NCI-H2029 (cell line): ENCODE measurements around the gene PARD6G.

ENCODE experiments used
- DNase-seq: peaks from one replicate; lab custom pipeline; 2025; lab: John Stamatoyannopoulos, UW

The PARD6G gene

DNA sequence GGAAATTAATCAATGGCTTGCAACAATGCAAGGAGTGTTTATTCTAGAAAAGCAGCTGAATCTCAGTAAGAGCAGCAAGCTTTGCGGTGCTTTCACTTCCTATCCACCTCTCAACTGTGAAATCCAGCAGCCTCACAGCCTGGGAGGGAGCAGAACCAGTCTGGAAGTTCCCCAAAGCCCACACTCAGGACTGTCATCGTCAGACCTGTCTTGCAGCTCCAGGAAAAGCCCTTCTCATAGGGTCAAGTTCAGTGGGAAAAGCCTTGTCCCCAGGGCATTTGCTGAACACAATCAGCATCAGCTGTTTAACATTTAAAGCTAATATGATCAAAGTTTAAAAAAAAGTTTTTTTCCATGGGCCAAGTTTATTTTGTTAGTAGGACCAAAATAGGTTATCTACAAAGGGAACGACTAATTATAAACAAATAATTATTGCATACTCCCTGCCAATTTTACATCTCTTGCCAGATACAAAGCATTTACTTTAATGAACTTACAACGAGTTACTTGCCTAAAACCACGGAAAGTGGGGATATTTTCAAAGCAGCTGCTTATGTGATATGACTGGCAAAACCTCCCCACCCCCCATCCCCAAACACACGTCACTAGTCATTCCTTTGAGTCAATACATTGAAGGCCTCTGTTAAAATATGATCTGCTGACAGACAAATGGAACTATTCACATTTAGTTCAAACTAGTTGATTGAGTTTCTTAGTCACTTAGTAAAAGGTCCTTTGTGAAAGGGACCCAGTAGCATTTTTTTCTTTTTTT lies 36.8 kb downstream of the PARD6G start:
- DNase-seq: no peak

DNA sequence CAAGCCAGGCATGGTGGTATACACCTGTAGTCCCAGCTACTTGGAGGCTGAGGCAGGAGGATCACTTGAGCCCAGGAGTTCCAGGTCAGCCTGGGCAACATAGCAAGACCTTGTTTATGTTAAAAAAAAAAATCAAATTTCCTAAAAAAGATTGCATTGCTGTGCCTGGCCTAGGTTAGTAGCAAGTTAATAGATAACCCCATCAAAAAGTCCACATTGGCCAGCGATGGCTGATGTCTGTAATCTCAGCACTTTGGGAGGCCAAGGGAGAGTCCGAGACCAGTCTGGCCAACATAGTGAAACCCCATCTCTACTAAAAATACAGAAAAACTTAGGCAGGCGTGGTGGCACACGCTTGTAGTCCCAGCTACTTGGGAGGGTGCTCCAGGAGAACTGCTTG lies 38.7 kb downstream of the PARD6G start:
- DNase-seq: no peak

DNA sequence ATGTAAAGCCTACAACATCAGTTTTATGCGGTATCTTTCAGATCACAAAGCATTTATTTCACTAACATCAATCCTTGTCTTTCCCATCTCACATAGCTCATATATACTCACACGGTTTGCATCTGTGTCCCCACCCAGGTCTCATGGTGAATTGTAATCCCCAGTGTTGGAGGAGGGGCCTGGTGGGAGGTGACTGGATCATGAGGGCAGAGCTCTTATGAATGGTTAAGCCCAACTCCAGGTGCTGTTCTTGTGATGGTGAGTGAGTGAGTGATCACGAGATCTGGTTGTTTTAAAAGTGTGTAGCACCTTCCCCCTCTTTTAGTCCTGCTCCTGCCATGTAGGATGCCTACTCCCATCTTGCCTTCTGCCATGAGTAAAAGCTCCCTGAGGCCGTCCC lies 42.0 kb downstream of the PARD6G start:
- no peak for DNase-seq

DNA sequence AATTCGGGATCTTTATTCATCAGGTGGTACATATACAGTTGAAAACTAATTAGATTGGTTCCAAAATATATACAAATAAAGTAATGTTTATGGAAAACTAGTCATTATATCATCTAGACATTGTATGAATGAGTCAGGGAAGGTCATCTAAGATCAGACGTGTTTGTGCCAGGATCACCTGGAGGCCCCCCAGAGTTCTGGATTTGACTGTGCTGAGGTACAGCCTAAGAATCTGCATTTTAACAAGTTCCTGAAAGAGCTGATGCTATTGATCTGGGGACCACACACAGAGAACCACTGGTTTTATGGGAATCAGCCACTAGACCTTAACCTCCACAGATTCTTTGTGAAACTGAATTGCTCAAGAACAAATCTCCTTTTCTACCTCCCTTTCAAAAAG lies 43.2 kb downstream of the PARD6G start:
- no peak for DNase-seq

DNA sequence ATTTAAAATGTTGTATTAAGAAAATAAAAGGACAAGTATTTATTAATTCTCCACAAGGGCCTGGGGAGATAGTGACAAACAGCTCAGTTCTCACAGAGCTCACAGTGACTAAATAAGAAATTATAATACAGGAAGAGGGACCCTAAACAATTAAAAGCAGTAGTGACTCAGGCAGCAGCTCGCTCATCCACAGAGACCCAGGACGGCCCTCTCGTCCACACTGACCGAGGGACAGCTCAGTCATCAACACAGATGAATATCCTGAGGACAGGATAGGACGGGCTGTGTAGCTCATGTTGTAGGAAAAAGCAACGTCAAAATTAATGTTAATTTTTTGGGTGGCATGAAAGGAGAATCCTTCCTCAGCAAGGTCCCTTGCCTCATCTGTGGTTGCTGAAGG lies 44.1 kb downstream of the PARD6G start:
- DNase-seq: no peak

DNA sequence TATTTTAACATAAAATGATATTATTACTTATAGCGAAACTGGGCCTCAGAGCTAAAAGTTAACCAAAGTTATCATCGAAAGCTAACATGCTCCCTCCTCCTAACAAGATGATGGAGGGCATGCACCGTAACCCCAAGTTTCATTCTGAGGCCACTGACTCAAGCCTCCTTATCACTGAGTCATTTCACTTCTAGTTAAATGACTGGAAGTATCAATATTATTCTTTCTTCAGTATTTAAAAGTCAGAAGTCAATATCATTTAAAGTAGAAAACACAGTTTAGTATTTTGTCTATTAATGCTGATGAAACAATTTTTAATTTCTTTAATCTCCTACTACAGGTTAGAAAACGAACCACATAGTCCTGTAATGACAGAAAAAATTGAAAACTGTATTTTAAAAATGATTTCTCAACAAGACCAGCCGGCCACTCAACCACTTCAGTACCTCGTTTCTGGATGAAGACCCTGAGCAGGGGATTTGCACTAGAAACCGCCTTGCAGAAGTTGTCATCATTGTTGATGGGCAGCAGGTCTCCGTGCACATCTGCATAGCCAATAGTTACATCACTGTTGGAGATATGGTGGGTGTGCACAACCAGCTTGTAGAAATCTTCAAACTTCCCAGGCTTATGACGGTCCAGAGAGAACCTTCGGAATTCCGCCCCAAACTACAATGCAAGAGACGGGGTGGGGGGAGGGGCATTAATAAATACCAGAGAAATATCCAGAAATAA lies 44.9 kb downstream of the PARD6G start:
- DNase-seq: no peak

DNA sequence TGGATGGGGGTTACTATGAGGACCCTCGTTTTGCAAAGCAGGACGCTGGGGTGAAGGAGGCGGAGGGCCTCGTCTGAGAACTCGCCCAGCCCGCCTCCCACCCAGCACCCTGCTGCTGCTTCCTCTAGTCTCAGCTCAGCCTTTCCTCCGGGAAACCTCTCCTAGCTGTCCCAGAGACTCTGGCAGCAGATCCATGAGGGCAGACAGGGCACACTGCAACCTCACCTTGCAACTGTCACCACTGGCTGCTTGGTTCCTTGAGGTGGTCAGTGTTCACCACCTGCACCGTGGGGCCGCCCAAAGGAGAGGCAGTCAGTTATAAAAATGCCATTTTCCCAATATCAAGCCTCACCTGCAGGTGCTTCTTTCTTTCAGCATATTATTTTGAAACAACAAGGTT lies 45.6 kb downstream of the PARD6G start:
- DNase-seq: no peak

DNA sequence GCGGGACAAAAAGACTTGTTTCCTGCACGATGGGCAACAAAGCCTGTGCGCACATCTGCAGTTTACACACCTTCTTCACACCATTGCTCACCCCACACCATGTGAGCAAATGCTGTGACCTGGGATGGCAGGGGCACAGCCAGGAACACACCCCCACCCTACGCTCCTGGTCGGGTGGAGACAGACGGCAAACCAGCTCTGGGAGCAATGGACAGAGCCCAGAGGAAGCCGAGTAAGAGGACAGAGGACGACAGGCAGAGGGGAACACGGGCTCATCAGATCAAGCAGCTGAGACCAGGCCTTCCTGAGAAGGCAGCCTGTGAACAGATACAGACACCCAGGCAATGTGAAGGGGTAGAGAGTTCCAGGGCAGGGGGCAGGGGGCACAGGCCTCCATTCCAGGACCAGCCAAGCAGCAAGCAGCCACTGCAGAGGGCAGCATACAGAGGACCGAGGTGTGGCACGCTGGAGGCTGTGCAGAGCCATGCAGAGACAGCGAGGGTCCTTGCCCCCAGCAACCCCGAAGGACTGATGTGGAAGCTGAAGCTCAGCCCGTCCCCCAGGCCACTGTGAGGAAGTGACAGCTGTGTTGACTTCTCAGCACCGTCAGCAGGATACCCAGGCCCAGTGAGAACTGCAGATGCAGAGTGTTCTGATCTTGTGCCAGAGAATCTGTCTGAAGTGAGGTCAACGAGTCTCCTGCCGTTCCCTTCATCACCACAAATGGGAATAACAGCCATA lies 46.2 kb downstream of the PARD6G start:
- DNase-seq: no peak

DNA sequence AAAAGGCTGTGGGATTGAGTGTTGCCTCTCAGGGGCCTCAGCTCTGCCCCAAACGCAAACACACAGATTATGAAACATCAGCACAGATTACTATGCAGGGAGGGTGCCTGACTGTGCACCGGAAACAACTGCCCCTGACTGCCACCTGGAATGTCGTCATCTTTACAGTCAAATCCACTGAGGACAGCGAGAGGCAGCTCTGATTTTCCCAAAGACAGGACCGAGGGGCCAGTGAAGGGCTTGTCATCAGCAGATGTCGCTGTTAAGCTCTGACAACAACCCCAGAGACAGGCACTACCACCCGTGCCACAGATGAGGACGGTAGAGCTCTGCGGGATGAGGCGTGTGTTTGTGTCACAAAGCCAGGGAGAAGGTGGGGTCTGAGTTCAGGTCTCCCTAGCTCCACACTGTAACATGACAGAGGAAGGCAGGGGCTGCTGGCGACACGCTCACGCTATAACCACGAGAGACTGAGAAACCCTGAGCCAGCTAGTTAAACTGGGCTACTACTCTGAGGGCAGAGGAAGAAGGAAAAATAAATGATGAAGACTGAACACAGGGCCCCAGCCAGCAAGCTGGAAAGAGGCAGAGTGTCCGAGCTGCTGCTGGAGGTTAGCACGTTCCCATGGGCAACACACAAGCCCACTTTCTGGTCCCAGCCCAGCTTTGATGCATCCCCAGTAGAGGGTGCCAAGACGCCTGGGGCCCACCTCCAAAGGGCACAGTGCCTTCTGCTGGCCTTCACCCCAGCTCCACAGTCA lies 47.0 kb downstream of the PARD6G start:
- DNase-seq: no peak

DNA sequence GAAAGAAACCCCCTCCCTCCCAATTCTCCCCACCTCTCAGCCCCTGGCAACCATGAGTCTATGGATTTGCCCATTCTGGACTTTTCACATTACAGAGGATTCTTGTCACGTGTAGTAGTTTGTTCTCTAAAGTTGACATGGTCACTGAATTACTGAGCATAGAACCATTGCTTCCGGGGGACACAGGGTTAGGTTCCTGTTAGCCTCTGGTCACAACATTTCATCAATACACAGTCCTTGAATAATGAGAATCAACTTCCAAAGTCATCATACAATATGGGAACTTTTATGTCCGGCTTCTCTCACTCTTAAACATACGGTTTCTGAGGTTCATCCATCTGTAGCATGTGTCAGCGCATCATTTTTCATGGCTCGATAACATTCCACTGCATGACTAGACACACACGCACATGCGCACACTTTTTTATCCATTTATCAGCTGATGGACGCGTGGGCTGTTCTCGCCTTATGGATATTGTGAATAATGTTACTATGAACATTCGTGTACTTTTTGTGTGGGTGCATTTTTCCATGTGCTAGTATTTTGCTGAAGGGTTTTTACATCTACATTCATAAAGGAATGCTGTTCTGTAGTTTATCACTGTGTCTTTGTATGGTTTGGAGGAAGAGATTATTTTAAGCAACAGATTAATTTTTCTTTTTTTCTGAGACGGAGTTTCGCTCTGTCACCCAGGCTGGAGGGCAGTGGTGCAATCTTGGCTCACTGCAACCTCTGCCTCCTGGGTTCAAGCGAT lies 48.1 kb downstream of the PARD6G start:
- DNase-seq: no peak

DNA sequence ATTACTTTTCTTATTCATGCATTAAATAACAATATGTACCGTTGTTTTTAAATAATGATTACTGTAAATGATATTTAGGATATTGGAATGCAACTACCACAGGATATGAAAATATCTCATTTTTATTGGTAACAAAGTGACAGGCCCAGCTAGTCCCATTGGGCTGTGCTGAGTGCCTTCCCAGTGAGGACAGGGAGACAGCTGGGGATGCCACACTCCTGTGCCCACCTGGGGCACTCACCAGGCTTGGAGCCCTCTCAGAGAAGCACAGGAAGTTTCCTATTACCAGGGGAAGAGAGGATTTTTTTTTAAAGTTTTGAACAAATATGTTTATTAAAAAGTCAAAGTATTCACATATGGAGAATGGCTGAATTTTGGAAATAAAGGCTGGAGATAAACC lies 48.9 kb downstream of the PARD6G start:
- DNase-seq: no peak

DNA sequence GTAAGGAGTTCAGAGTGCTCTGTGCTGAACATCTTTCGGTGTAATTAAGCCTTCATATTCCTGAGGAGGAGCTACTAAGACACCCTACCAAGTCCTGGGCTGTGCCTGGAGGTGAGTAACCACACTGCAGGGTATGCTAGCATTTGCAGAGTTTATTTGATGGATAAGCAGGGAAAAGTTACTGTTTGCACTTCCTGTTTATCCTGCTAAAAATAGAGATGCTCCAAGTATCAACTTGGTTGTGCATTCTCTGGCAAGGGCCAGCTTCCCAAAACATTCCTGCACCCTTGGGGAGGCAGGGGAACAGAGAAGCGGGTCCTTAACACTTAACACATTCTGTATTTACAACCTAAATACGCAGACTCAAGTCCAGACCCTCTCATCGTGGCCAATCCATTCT lies 49.8 kb downstream of the PARD6G start:
- DNase-seq: no peak

DNA sequence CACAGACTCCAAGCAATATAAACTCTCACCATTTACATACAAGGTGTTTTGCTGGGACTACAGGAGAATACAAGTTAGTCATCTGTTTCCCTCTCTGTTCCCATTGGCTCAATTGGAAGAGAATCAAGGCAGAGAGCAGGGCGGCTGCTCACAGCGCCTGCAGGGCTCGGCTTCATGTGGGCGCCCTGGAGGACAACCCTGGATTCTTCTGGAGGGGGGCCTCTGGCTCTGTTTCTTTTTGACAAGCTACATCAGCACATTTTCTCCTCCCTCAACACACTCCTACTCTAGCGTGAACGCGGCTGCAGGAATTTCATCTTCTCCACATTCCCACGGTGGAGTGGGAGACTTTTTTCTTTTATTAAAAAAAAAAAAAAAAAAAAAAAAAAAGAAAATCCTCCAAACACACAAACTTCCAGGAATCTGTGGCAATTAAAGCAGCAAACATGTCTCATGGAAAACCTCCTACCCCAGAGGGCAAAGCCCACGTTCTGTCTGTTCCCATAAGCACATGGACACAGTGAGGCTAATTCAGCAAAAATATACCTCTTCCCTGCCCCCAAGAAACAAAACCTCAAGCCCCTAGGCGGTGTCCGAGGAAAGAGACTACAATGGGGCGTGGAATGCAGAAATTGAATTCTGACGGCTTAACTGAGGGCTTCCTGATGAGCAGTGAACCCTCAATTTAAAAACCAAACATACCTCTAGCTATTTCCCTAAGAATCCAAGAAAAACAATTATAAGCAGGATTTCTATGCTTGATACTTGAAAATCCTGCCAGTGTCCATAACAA lies 50.6 kb downstream of the PARD6G start:
- DNase-seq: no peak

DNA sequence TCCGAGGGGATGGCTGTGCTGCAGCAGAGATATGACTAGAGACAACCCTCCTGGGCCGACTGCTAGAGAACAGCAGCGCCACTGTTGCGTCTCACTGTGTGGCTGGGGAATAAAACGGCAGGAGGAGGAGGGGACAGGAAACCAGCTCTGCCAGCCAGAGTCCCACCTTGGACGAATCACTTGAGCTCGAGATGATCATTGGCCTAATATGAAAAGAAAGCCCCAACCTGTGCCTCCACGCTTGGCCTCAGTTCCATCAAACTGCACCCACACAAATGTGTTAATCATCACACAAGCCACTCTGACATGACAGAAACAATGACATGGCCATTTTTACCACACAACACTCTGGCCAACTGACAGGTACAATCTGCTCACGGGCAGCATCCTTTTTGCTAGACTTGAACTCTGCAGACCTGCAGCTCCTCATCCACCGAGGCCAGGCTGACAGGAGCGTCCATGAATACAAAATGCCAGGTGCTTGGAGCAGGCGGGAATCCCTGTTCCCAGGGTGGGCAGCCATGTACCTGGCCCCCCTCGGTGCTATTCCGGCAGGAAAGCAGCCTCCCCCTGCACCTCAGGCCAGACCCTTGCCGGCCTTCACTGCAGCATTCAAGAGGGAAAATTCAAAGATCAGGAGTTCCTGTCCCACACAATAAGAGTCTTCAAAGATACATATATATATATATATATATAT lies 52.3 kb downstream of the PARD6G start:
- no peak for DNase-seq

DNA sequence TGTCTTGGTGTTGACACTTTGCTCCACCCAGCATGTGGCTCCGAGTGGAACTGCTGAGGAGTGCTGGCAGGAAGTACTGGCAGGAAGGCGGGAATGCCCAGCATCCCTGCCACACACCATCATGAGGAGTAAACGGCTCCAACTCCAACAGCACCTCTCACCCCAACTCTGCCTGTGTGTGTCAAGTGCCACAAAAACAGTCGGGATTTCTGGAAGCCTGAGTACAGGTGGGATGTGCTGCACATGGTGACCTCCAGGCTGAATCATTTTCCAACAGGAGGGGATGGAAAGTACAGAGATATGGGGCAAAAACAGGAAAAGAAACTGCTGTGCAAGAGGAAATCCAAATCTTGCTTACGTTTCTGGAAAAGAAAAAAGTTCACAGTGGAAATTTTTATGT lies 53.6 kb downstream of the PARD6G start:
- DNase-seq: no peak

DNA sequence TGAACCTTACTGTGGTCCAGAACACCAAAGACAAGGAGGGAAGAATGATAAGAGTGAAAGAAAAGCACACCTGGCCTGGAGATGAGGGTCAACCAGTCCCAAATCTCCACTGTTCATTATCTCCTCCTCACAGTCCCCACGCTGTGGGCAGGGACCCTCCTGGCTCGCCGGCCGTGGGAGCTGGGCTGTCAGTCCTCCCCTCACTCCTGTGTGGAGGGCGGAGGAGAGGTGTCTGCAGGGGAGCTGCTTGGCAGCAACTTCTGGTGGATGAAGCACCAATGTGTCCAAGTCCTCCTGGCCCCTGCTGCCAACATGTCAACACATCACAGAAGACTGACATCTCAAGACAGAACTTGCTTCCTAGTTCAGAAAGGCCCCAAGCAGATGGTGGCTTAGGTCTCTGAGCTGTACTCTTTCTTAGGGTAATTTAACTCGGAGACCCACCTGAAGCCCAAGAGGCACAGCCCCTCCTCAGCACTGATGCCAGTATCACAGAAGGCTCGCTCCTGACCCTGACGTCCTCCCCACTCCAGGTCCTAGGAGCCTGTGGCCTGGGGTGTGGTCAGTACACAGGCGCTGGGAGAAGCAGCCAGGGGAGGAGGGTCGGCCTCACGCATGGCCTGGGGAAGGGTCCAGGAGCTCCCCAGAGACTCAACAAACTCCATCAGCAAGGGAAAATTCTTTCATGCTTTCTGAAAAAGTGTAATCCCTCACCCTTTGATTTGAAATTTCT lies 54.5 kb downstream of the PARD6G start:
- no peak for DNase-seq

DNA sequence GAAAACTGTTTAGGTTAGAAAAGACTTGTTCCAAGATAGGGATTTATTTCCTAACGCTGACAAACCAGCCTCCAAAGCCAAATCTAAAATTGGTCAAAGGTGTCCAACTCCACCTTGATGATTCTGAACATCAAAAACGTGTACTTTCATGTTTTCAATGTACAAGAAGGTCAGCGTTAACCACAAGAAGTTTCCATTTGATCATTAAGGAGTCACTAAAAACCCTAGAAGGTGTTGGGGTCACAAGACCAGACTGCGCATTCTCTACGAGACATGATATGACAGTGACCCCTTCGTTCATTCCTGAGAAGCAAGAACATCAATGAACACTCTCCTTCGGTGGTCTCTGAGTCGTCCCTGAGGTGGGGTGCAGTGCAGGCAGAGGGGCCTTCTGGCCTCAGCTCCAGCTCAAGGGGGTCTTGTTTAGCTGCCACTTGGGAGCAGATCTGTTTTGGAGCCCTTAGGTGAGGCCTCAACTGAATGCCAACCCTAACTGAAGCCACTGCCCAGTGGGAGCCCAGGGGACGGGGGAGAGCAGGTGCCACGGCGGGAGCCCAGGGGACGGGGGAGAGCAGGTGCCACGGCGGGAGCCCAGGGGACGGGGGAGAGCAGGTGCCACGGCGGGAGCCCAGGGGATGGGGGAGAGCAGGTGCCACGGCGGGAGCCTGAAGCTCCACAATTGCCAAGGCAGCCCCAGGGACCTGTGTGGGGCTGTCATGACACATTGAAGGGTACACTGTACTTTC lies 55.2 kb downstream of the PARD6G start:
- DNase-seq: no peak

DNA sequence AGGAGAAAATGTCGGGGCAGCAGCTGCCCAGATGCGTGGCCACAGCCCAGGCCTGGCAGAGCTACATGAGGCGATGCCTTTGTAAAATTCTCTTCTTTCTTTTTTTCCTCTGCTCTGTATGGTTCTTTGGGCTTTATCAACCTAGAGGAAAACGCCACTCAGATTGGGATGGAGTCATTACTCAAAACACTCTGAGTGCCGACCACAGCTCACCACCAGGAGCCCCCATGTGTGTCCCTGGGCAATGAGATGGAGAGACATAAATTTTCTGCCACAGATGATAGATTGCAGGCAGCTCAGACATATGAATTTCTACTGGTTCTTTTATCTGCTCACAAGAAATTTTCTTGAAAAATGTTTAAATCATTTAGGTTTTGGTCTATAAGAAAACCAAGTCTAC lies 56.0 kb downstream of the PARD6G start:
- no peak for DNase-seq

DNA sequence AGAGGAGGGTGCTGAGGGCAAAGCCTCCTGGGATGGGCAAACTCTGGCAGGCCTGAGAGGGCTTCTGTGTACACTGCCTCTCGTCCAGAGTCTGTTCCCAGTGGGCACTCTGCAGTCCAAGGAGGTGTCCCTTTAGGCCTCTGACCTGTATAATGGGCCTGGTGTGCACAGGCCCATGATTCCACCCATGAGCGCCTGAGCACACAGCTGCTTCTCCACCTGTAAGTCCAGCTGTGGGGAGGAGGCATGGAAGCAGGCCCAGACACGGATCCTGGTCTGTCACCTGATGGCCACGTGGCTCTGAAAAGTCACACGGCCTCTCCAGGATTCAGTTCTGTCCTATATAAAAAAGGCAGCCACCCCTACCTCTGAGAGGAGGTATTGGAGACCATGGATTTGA lies 57.0 kb downstream of the PARD6G start:
- no peak for DNase-seq
